BLaER1 treated with 17β-estradiol and CSF1 and Interleukin-3, amounts not matched to agents 10 nM and 100 nM (cell line): ENCODE results near the gene SCIN.
A peak's percentile ranks its signal among the peaks of the same experiment; 100 is the strongest.
"Not testable (repeated sequence)": the region's sequence is repeated elsewhere in the genome, so short reads cannot be mapped to it uniquely, and the experiment has no call there.

Source experiments
- H3K27ac ChIP-seq, 11 experiments: shearing (Covaris generic); formaldehyde crosslinking; 2 replicates each; pipeline ENCODE4 v1.8.1; 2022
- H3K27me3 ChIP-seq, 11 experiments: shearing (Covaris generic); formaldehyde crosslinking; 2 replicates each; pipeline ENCODE4 v1.8.1; 2022
- H3K36me3 ChIP-seq, 11 experiments: shearing (Covaris generic); formaldehyde crosslinking; 2 replicates each; pipeline ENCODE4 v1.8.1; 2022
- H3K4me1 ChIP-seq, 10 experiments: shearing (Covaris generic); formaldehyde crosslinking; 2 replicates each; pipeline ENCODE4 v1.8.1; 2022
- H3K4me2 ChIP-seq, 11 experiments: shearing (Covaris generic); formaldehyde crosslinking; 2 replicates each; pipeline ENCODE4 v1.8.1; 2022
- H3K4me3 ChIP-seq, 10 experiments: shearing (Covaris generic); formaldehyde crosslinking; 2 replicates each; pipeline ENCODE4 v1.8.1; 2022
- H3K9ac ChIP-seq, 11 experiments: shearing (Covaris generic); formaldehyde crosslinking; 2 replicates each; pipeline ENCODE4 v1.8.1; 2022
- H3K9me3 ChIP-seq, 11 experiments: shearing (Covaris generic); formaldehyde crosslinking; replicated peaks in 1 of 11; 2 replicates each; pipeline ENCODE4 v1.8.1; 2022
- H4K20me1 ChIP-seq, 11 experiments: shearing (Covaris generic); formaldehyde crosslinking; 2 replicates each; pipeline ENCODE4 v1.8.1; 2022
- Cebpa-rat ChIP-seq, 11 experiments: shearing (Covaris generic); IDR thresholded peaks; 2 replicates each; pipeline ENCODE4 v1.8.1; 2022

SCIN gene

DNA sequence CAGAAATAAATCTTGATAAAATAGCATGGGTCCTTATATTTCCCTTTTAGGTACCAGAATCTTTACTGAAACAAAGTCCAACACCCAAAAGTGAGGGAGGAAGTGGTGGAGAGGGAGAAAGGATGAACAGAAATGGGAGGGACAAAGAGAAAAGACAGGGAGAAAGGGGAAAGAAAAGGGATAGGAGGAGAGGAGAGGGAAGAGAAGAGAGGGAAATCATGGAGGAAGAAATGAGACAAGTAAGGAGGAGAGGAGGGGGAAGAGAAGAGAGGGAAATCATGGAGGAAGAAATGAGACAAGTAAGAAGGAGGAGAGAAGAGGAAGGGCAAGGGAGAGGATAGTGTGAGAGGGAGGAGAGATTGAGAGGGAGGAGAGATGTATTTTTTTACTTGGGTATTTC, 66.8 kb downstream of the SCIN start:
- H3K4me1 ChIP-seq: peaks cover 0 to 19% (median 11%) of the 10 kb centered on the region in 10 experiments; a peak in 15 of 20 replicates
- no peaks in the 10 kb centered on the region for H3K36me3 ChIP-seq
- no peak overlapping the region for H3K4me3 ChIP-seq
- no peak overlapping the region for H3K27ac ChIP-seq
- no peak overlapping the region for H3K9ac ChIP-seq
- H3K4me2 ChIP-seq: 0 out of 22 replicates have a peak overlapping the region, but pooled peaks of 1 of the 11 experiments have one; percentile 75
- no peaks in the 10 kb centered on the region for H4K20me1 ChIP-seq
- no peak for TF ChIP-seq Cebpa-rat (IDR thresholded peaks at IDR 0.05)
- H3K9me3 ChIP-seq: no peaks in the 10 kb centered on the region
- no peaks in the 10 kb centered on the region for H3K27me3 ChIP-seq

GRCh38 chr7:12637819-12638592, 67.5 kb downstream of the SCIN start:
- peak overlapping the region in 2 of 11 experiments; percentile 24 to 29; a peak in 2 of 22 replicates for H3K9ac ChIP-seq
- H3K4me2 ChIP-seq: peak overlapping the region in 7 of 11 experiments; percentile 7 to 90 (median 18); a peak in 10 of 22 replicates

GRCh38 chr7:12638851-12639456, 68.4 kb downstream of the SCIN start:
- no peak overlapping the region for H3K27ac ChIP-seq
- peak overlapping the region in 2 of 11 experiments; percentile 75 to 90; a peak in 4 of 22 replicates for H3K4me2 ChIP-seq
- no peak overlapping the region for H3K9ac ChIP-seq
- H3K4me1 ChIP-seq: peaks cover 0 to 28% (median 7%) of the 10 kb centered on the region in 10 experiments; a peak in 14 of 20 replicates
- H3K9me3 ChIP-seq: no peaks in the 10 kb centered on the region
- no peak for TF ChIP-seq Cebpa-rat (IDR thresholded peaks at IDR 0.05)
- no peaks in the 10 kb centered on the region for H4K20me1 ChIP-seq
- no peaks in the 10 kb centered on the region for H3K36me3 ChIP-seq
- H3K4me3 ChIP-seq: no peak overlapping the region
- no peaks in the 10 kb centered on the region for H3K27me3 ChIP-seq

More at GRCh38 chr7:12637819-12638592, 67.5 kb downstream of the SCIN start:
- Histone ChIP-seq H3K4me1 (peaks cover 0 to 19% (median 11%) of the 10 kb centered on the region in 10 experiments; a peak in 15 of 20 replicates), H4K20me1 (no peaks in the 10 kb centered on the region), H3K27me3 (no peaks in the 10 kb centered on the region), H3K36me3 (no peaks in the 10 kb centered on the region), H3K9me3 (no peaks in the 10 kb centered on the region), H3K27ac (peak overlapping the region in 1 of 11 experiments; percentile 28; a peak in 1 of 22 replicates), H3K4me3 (peak overlapping the region in 1 of 10 experiments; percentile 31; a peak in 2 of 20 replicates)
- no peak for TF ChIP-seq Cebpa-rat (IDR thresholded peaks at IDR 0.05)

- Histone ChIP-seq H3K4me1 (peaks cover 0 to 30% (median 5%) of the 10 kb centered on the region in 10 experiments; a peak in 10 of 20 replicates), H3K4me3 (no peak overlapping the region), H4K20me1 (no peaks in the 10 kb centered on the region), H3K27ac (no peak overlapping the region), H3K27me3 (no peaks in the 10 kb centered on the region), H3K4me2 (no peak overlapping the region), H3K9ac (no peak overlapping the region), H3K9me3 (no peaks in the 10 kb centered on the region), H3K36me3 (no peaks in the 10 kb centered on the region)
- no peak for TF ChIP-seq Cebpa-rat (IDR thresholded peaks at IDR 0.05)
Observed at GRCh38 chr7:12640299-12641096, 70.0 kb downstream of the SCIN start.

DNA sequence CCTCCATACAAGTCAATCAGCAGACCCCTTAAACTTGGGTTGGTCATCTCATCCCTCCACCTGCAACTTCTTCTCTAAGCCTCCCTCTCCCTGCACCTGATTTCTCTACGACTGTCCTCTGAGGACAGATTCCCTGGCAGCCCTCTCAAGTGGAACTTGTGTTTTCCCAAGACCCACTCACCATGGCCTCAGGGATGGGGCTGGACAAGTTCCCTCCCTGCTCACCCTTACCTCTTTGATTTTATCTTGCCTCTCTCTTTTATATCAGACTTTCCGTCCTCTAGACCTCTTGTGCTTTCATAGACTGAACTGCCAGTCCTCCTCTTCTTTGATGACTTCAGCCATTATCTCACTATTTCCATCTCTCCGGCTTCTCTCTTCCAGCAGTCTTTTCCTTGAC, 70.7 kb downstream of the SCIN start:
- no peak for TF ChIP-seq Cebpa-rat (IDR thresholded peaks at IDR 0.05)
- no peak overlapping the region for H3K4me2 ChIP-seq
- no peaks in the 10 kb centered on the region for H3K27me3 ChIP-seq
- no peak overlapping the region for H3K4me3 ChIP-seq
- H3K36me3 ChIP-seq: no peaks in the 10 kb centered on the region
- no peak overlapping the region for H3K27ac ChIP-seq
- no peak overlapping the region for H3K9ac ChIP-seq
- peaks cover 0 to 30% (median 2%) of the 10 kb centered on the region in 10 experiments; a peak in 9 of 20 replicates for H3K4me1 ChIP-seq
- H4K20me1 ChIP-seq: no peaks in the 10 kb centered on the region
- no peaks in the 10 kb centered on the region for H3K9me3 ChIP-seq

DNA sequence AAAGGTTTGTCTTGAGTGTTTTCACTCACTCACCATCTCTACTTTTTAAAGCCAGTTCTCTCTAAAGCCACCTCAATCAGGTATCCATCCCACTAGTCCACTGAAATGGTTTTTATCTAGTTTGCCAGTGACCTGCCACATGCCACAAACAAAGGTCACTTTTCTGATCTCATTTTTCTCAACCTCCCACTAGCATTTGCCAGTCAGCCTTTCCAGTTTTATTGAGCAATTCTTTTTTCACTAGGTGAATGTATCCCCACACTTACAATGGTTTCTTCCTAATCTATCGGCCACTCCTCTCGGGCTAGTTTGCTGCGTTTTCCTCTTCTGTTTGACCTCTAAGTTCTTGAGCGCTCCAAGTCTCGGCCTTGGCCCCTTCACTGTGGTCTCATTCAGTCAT, 72.0 kb downstream of the SCIN start:
- no peaks in the 10 kb centered on the region for H3K9me3 ChIP-seq
- H3K4me2 ChIP-seq: no peak overlapping the region
- H3K4me3 ChIP-seq: no peak overlapping the region
- H3K27me3 ChIP-seq: no peaks in the 10 kb centered on the region
- H4K20me1 ChIP-seq: no peaks in the 10 kb centered on the region
- TF ChIP-seq Cebpa-rat (IDR thresholded peaks at IDR 0.05): no peak
- H3K4me1 ChIP-seq: peaks cover 0 to 30% (median 2%) of the 10 kb centered on the region in 10 experiments; a peak in 9 of 20 replicates
- H3K36me3 ChIP-seq: no peaks in the 10 kb centered on the region
- no peak overlapping the region for H3K9ac ChIP-seq
- no peak overlapping the region for H3K27ac ChIP-seq

GRCh38 chr7:12643001-12643643, 72.6 kb downstream of the SCIN start:
- peaks cover 0 to 27% (median under 1%) of the 10 kb centered on the region in 10 experiments; a peak in 9 of 20 replicates for H3K4me1 ChIP-seq
- peak overlapping the region in 3 of 11 experiments; percentile 23 to 41 (median 28); a peak in 4 of 22 replicates for H3K4me2 ChIP-seq
- no peaks in the 10 kb centered on the region for H3K9me3 ChIP-seq
- H3K9ac ChIP-seq: no peak overlapping the region
- no peak overlapping the region for H3K4me3 ChIP-seq
- no peak for TF ChIP-seq Cebpa-rat (IDR thresholded peaks at IDR 0.05)
- H3K27me3 ChIP-seq: no peaks in the 10 kb centered on the region
- 0 out of 22 replicates have a peak overlapping the region, but pooled peaks of 1 of the 11 experiments have one; percentile 20 for H3K27ac ChIP-seq
- H4K20me1 ChIP-seq: no peaks in the 10 kb centered on the region
- no peaks in the 10 kb centered on the region for H3K36me3 ChIP-seq

GRCh38 chr7:12643644-12644043, 73.1 kb downstream of the SCIN start:
- 0 out of 22 replicates have a peak overlapping the region, but pooled peaks of 1 of the 11 experiments have one; percentile 20 for H3K27ac ChIP-seq
- no peaks in the 10 kb centered on the region for H3K36me3 ChIP-seq
- no peaks in the 10 kb centered on the region for H3K27me3 ChIP-seq
- no peaks in the 10 kb centered on the region for H4K20me1 ChIP-seq
- H3K4me2 ChIP-seq: peak overlapping the region in 3 of 11 experiments; percentile 23 to 41 (median 28); a peak in 4 of 22 replicates
- no peak for TF ChIP-seq Cebpa-rat (IDR thresholded peaks at IDR 0.05)
- no peak overlapping the region for H3K9ac ChIP-seq
- no peaks in the 10 kb centered on the region for H3K9me3 ChIP-seq
- no peak overlapping the region for H3K4me3 ChIP-seq
- peaks cover 0 to 22% (median 0%) of the 10 kb centered on the region in 10 experiments; a peak in 7 of 20 replicates for H3K4me1 ChIP-seq

DNA sequence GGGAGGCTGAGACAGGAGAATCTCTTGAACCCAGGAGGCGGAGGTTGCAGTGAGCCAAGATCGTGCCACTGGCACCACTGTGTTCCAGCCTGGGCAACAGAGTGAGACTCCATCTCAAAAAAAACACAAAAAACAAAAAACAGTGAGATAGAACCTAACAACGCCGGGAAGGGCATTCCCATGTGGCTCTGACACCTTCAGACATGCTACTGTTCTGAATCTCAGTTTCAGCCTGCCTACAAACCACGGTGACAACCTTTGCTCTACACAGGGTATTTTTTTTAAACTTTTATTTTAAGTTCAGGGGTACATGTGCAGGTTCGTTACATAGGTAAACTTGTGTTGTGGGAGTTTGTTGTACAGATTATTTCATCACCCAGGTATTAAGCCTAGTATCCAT, 74.7 kb downstream of the SCIN start:
- H4K20me1 ChIP-seq, H3K4me3 ChIP-seq, H3K27me3 ChIP-seq, H3K27ac ChIP-seq, H3K4me2 ChIP-seq, H3K9me3 ChIP-seq, H3K36me3 ChIP-seq, H3K9ac ChIP-seq: not testable (repeated sequence)
- H3K4me1 ChIP-seq: peaks cover 0 to 14% (median 7%) of the 10 kb centered on the region in 10 experiments; a peak in 11 of 20 replicates
